Glutamatergic neuron (in vitro differentiated cells): ENCODE measurements around the gene MYH13. TPM values are rescaled to one million over a fixed set of nuclear protein-coding genes. Genes with fewer than 3 reads are reported as not detected.

Source experiments
- total RNA-seq: library from RNA; stranded (reverse); fragmentation: NEBNext Ultra II Directional; extraction: Animal tissue kit (Norgen Biotek cat#: 25700); gene quantifications from one replicate; pipeline ENCODE4 v1.2.1, GENCODE V29; 2021; ENCODE audit not compliant: unreplicated experiment

The MYH13 gene
- total RNA-seq, 1 donor from 2014 or later = not detected

Other genes with a start within 250 kb of the MYH13 start
- 2.0 TPM for gene GAS7, start 174.4 kb downstream of the MYH13 start, total RNA-seq
- 0.96 TPM for gene MYH8, start 48.9 kb upstream of the MYH13 start, total RNA-seq
- gene MYH4, start 96.6 kb upstream of the MYH13 start, total RNA-seq = not detected
- gene MYH1, start 145.5 kb upstream of the MYH13 start, total RNA-seq = not detected
- gene MYH2, start 176.7 kb upstream of the MYH13 start, total RNA-seq = not detected